PC-9 (cell line): ENCODE results near the gene NALCN. TPM values are rescaled to one million over a fixed set of nuclear protein-coding genes. Genes with fewer than 3 reads are reported as not detected.

ENCODE experiments used
- BruUV-seq: library from RNA; stranded (reverse); fragments of 400-500 nt; replicated peaks from 2 replicates; lab custom pipeline; 2021; lab: Mats Ljungman, UMichigan
- CTCF ChIA-PET: fragments of 300-600 bp; sonication (Branson Sonifier 250); formaldehyde crosslinking; loops from one replicate; lab custom pipeline; 2022; ENCODE audit warnings: antibody characterized with exemption; lab: Charles Lee
- POLR2A ChIA-PET: fragments of 300-600 bp; sonication (Branson Sonifier 250); formaldehyde crosslinking; loops from one replicate; lab custom pipeline; 2022; ENCODE audit warnings: antibody characterized with exemption; ENCODE audit not compliant: unreplicated experiment; lab: Charles Lee
- DNase-seq, 2 experiments: peaks; one replicate each; pipeline versions ENCODE4 v3.0.0 to v3.0.0-alpha.2; 2015 to 2022; ENCODE audit warnings: mixed read lengths in 1 of 2
- H2AFZ ChIP-seq: fragments of 200-600 bp; sonication (generic); 2 replicates; pipeline ENCODE4 v1.8.1; 2017; ENCODE audit warnings: antibody characterized with exemption
- H3F3A ChIP-seq: fragments of 200-600 bp; sonication (generic); 2 replicates; pipeline ENCODE4 v1.8.1; 2017; ENCODE audit warnings: antibody characterized with exemption, mild to moderate bottlenecking, low read depth; ENCODE audit not compliant: insufficient read depth
- H3K27ac ChIP-seq: fragments of 200-600 bp; sonication (generic); 2 replicates; pipeline ENCODE4 v1.6.1; 2016; ENCODE audit warnings: mixed run types
- H3K27me3 ChIP-seq: fragments of 200-600 bp; sonication (generic); 2 replicates; pipeline ENCODE4 v1.6.1; 2016; ENCODE audit warnings: low read depth, mixed run types; ENCODE audit not compliant: insufficient read depth
- H3K36me3 ChIP-seq: fragments of 200-600 bp; sonication (generic); 2 replicates; pipeline ENCODE4 v1.6.1; 2016; ENCODE audit warnings: low read depth, mixed run types
- H3K4me1 ChIP-seq: fragments of 200-600 bp; sonication (generic); replicated peaks from 2 replicates; pipeline ENCODE4 v1.6.1; 2016; ENCODE audit warnings: mixed run types; ENCODE audit not compliant: insufficient read depth
- H3K4me2 ChIP-seq: fragments of 200-600 bp; sonication (generic); 2 replicates; pipeline ENCODE4 v1.6.1; 2017; ENCODE audit warnings: mixed run types
- H3K4me3 ChIP-seq: fragments of 200-600 bp; sonication (generic); 2 replicates; pipeline ENCODE4 v1.6.1; 2016; ENCODE audit warnings: mixed run types
- H3K79me2 ChIP-seq: fragments of 200-600 bp; sonication (generic); 2 replicates; pipeline ENCODE4 v1.6.1; 2017; ENCODE audit warnings: low read depth, mixed run types
- H3K9me2 ChIP-seq: fragments of 200-600 bp; sonication (generic); 2 replicates; pipeline ENCODE4 v1.8.1; 2017; ENCODE audit warnings: mild to moderate bottlenecking; ENCODE audit not compliant: insufficient read depth
- H3K9me3 ChIP-seq: fragments of 200-600 bp; sonication (generic); 2 replicates; pipeline ENCODE4 v1.8.1; 2016; ENCODE audit warnings: low read depth; ENCODE audit not compliant: insufficient read depth
- H4K20me1 ChIP-seq: fragments of 200-600 bp; sonication (generic); 2 replicates; pipeline ENCODE4 v1.8.1; 2017; ENCODE audit not compliant: insufficient read depth
- EZH2 ChIP-seq: fragments of 200-600 bp; sonication (generic); IDR thresholded peaks from 2 replicates; pipeline ENCODE4 v1.8.0; 2017; ENCODE audit warnings: antibody characterized with exemption, low read depth
- intact Hi-C: fragments of 100-400 bp; cut with micrococcal nuclease; formaldehyde crosslinking; loops from one replicate; pipeline ENCODE4 v1.10.0; 2022; ENCODE audit not compliant: unreplicated experiment
- total RNA-seq: library from RNA; stranded (reverse); gene quantifications from 2 replicates; pipeline ENCODE4 v1.2.3, GENCODE V29; 2021
- TF ChIP-seq, protein P1 (sequence below): fragments of 200-600 bp; sonication (generic); conservative IDR thresholded peaks from 2 replicates; pipeline ENCODE4 v1.6.1; 2017; ENCODE audit warnings: mixed run types, antibody characterized with exemption, mild to moderate bottlenecking, moderate library complexity

Gene NALCN
- total RNA-seq, 1 experiment from 2014 or later = 7.7 TPM

GRCh38 chr13:101082441-101082840 is 333.9 kb downstream of the NALCN start:
- POLR2A ChIA-PET = no interaction called here
- TF ChIP-seq, protein P1, sequence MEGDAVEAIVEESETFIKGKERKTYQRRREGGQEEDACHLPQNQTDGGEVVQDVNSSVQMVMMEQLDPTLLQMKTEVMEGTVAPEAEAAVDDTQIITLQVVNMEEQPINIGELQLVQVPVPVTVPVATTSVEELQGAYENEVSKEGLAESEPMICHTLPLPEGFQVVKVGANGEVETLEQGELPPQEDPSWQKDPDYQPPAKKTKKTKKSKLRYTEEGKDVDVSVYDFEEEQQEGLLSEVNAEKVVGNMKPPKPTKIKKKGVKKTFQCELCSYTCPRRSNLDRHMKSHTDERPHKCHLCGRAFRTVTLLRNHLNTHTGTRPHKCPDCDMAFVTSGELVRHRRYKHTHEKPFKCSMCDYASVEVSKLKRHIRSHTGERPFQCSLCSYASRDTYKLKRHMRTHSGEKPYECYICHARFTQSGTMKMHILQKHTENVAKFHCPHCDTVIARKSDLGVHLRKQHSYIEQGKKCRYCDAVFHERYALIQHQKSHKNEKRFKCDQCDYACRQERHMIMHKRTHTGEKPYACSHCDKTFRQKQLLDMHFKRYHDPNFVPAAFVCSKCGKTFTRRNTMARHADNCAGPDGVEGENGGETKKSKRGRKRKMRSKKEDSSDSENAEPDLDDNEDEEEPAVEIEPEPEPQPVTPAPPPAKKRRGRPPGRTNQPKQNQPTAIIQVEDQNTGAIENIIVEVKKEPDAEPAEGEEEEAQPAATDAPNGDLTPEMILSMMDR = no peak
- TF ChIP-seq EZH2 = no peak
- no TSS peak for BruUV-seq
- no peak overlapping the region for H3K27ac ChIP-seq
- no peaks in the 10 kb centered on the region for H3K36me3 ChIP-seq
- no peaks in the 10 kb centered on the region for H4K20me1 ChIP-seq
- CTCF ChIA-PET = no interaction called here
- H3K27me3 ChIP-seq = no peaks in the 10 kb centered on the region
- no peak for DNase-seq
- H3K9me2 ChIP-seq = no peaks in the 10 kb centered on the region
- H3K4me3 ChIP-seq = no peak overlapping the region
- H3K4me1 ChIP-seq = no peaks in the 10 kb centered on the region
- intact Hi-C loops = no loop called here
- no peaks in the 10 kb centered on the region for H3K9me3 ChIP-seq
- no peak overlapping the region for H3K4me2 ChIP-seq
- H2AFZ ChIP-seq = no peak overlapping the region
- no peaks in the 10 kb centered on the region for H3K79me2 ChIP-seq
- H3F3A ChIP-seq = no peaks in the 10 kb centered on the region

DNA sequence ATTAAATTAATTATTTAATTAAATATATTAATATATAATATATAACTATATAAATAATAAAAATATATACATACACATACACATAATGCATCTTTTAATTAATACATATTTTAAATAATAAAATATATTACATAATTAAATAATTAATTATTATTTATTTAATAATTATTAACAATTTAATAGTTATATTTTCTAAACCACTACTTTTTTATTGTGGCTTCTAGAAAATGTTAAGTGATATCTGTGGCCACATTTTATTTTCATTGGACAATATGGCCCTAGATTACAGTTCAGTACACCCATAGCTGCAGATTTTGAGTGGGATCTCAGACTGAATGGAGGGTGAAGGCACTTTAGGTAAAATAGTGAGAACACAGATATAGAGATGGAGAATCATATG is 335.7 kb downstream of the NALCN start:
- no peaks in the 10 kb centered on the region for H4K20me1 ChIP-seq
- no peaks in the 10 kb centered on the region for H3K9me3 ChIP-seq
- no peaks in the 10 kb centered on the region for H3F3A ChIP-seq
- BruUV-seq = no TSS peak
- no peaks in the 10 kb centered on the region for H3K79me2 ChIP-seq
- H3K4me3 ChIP-seq = no peak overlapping the region
- H3K4me2 ChIP-seq = no peak overlapping the region
- no peaks in the 10 kb centered on the region for H3K36me3 ChIP-seq
- intact Hi-C loops = no loop called here
- peaks cover 5% of the 10 kb centered on the region; the same call in 1 of the 2 replicates for H3K9me2 ChIP-seq
- no peaks in the 10 kb centered on the region for H3K27me3 ChIP-seq
- no peaks in the 10 kb centered on the region for H3K4me1 ChIP-seq
- H3K27ac ChIP-seq = no peak overlapping the region
- TF ChIP-seq, protein P1 = no peak
- TF ChIP-seq EZH2 = no peak
- DNase-seq = no peak
- H2AFZ ChIP-seq = no peak overlapping the region
- ChIA-PET POLR2A (no interaction called here), CTCF (no interaction called here)

GRCh38 chr13:101065329-101065728 is 351.0 kb downstream of the NALCN start:
- no peaks in the 10 kb centered on the region for H3K79me2 ChIP-seq
- no peak for TF ChIP-seq EZH2
- TF ChIP-seq, protein P1 = no peak
- H4K20me1 ChIP-seq = no peaks in the 10 kb centered on the region; the same call in 1 of the 2 replicates
- H3K27ac ChIP-seq = no peak overlapping the region
- CTCF ChIA-PET = no interaction called here
- no peaks in the 10 kb centered on the region for H3K9me2 ChIP-seq
- H3K4me3 ChIP-seq = no peak overlapping the region
- no peak overlapping the region for H2AFZ ChIP-seq
- no peaks in the 10 kb centered on the region for H3K36me3 ChIP-seq
- H3K9me3 ChIP-seq = no peaks in the 10 kb centered on the region
- no peaks in the 10 kb centered on the region for H3F3A ChIP-seq
- H3K4me2 ChIP-seq = no peak overlapping the region
- intact Hi-C loops = no loop called here
- BruUV-seq = no TSS peak
- no peak for DNase-seq
- POLR2A ChIA-PET = no interaction called here
- no peaks in the 10 kb centered on the region for H3K27me3 ChIP-seq
- H3K4me1 ChIP-seq = no peaks in the 10 kb centered on the region
